DMS 273 (cell line): Measurements from ENCODE around the gene REXO1.

ENCODE experiments used
- DNase-seq: peaks from one replicate; lab custom pipeline; 2025; ENCODE audit not compliant: unreplicated experiment; lab: John Stamatoyannopoulos, UW

The REXO1 gene

GRCh38 chr19:1794424-1795172 is 53.7 kb downstream of the REXO1 start:
- peak; percentile 58 for DNase-seq

GRCh38 chr19:1791879-1792278 is 56.4 kb downstream of the REXO1 start:
- DNase-seq: no peak

- DNase-seq: no peak
These were observed 58.1 kb downstream of the REXO1 start for GRCh38 chr19:1790054-1790792.

- peak; percentile 70 for DNase-seq
These were observed 58.8 kb downstream of the REXO1 start for GRCh38 chr19:1789261-1790041.

DNA sequence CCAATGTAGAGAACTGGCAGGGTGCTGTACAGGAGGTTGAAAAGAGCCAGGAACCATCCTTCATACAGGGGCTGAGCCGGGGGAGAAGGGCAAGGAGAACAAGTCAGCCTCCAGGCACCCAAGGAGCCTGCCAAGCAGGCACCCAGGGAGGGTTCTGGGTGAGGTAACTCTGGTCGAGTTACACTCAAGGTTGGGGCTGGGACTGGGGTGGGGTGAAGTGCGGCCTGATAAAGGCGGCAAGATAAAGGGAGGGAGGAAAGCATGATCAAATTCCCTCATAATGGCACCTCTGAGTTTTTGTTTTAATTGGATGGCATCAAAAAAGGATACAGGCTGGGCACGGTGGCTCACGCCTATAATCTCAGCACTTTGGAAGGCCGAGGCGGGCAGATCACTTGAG is 61.2 kb downstream of the REXO1 start:
- no peak for DNase-seq

DNA sequence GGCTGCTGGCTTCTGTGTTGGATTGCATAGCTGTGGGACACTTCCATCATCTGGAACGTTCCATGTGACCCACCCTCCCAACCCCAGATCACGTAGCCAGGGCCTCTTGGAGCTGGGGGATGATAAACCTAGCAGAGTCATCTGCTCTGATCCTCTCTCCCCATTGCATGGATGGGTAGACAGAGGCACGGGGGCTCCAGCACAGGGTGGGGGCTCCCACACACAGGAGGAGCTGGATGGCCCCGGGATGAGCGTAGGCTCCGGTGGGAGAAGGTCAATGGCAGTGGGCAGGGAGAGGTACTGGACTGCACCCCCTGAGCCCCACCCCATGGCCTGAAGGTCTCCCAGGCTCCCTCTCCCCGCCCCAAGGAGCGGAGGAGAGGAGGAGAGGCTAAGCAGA is 61.6 kb downstream of the REXO1 start:
- DNase-seq: no peak

DNA sequence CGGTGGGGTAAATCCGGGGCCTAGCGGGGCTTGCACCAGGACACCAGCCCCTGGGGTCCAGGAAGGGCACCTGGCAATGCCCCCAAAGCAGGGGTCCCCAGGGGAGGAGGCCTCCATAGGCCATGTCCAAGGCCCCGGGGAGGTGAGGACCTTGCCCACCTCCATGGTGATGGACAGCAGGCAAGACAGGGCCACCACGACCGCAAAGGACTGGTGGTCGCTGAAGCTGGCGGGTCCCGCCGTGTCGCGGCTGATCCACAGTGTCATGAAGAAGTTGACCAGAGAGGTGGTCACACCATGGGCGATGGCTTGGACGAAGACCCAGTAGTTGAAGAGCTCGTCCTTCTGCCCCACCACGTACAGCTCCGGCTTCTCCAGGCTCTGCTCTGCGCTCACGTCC is 63.0 kb downstream of the REXO1 start:
- DNase-seq: no peak

DNA sequence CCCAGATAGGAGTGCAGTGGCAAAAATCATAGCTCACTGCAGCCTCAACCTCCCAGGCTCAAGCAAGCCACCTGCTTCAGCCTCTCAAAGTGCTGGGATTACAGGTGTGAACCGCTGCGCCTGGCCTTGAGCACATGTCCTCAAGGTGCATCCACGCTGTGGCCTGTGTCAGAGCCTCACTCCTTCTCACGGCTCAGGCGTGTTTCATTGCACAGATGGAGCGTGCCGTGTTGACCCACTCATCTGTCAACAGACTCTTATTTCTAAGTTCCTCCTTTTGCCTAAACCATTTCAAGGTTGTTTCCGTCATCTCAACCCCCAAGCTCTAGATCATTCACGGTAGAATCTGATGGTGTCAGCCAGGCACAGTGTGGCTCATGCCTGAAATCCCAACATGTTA is 64.4 kb downstream of the REXO1 start:
- no peak for DNase-seq

- DNase-seq: no peak
These were observed 64.9 kb downstream of the REXO1 start for GRCh38 chr19:1783354-1783753.

- DNase-seq: peak; percentile 37
These were observed 65.8 kb downstream of the REXO1 start for GRCh38 chr19:1782521-1782920.

- peak; percentile 75 for DNase-seq
These were observed 67.9 kb downstream of the REXO1 start for GRCh38 chr19:1780272-1780958.

GRCh38 chr19:1779574-1779973 is 68.7 kb downstream of the REXO1 start:
- no peak for DNase-seq

- DNase-seq: no peak
These were observed 71.1 kb downstream of the REXO1 start for GRCh38 chr19:1777149-1777548.

- DNase-seq: no peak
These were observed 71.6 kb downstream of the REXO1 start for GRCh38 chr19:1776606-1777147.

- no peak for DNase-seq
These were observed 72.2 kb downstream of the REXO1 start for GRCh38 chr19:1775951-1776605.

GRCh38 chr19:1774989-1775772 is 73.1 kb downstream of the REXO1 start:
- no peak for DNase-seq

- no peak for DNase-seq
These were observed 75.1 kb downstream of the REXO1 start for GRCh38 chr19:1773184-1773583.

DNA sequence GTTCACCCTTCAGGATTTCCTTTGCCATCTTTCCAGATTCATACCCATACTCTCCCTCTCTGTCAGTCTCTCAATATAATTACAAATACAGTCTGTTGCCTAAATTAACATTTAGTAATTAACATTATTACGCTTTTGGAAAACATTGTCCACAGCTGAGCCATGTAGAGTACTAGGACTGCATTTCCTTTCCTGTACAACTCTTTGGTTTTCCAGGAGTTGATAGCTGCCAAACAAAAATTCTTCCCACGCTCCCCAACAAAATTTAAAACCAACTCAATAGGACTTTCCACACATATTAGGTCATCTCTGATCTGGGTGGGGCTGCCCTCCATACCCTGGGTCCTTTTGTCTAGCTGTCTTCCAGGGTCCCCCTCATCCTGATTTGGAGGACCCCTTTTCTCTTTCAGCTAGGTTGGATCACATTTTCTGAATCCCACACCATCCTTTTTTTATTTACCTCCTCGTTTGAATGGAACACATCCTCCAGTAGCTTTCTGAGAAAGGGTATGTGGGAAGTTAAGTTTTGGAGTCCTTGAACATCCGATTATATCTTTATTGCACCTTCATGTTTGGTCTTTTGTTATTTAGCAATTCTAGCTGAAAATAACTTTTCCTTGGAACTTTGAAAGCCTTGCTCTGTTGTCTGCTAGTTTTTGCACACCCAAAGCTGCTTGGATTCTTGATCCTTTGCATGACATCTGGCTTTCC is 77.3 kb downstream of the REXO1 start:
- DNase-seq: no peak

- no peak for DNase-seq
These were observed 78.7 kb downstream of the REXO1 start for GRCh38 chr19:1769645-1769985.
